GM18505 (cell line): ENCODE results near the gene ZNF462.
"Not testable (repeated sequence)": the region's sequence is repeated elsewhere in the genome, so short reads cannot be mapped to it uniquely, and the experiment has no call there.

ENCODE experiments used
- ATAC-seq: cut with Tn5 transposase; IDR thresholded peaks from one replicate; pipeline ENCODE4 v1.9.1; 2021; ENCODE audit not compliant: unreplicated experiment
- POLR2A ChIP-seq: IDR thresholded peaks from 4 replicates; pipeline ENCODE4 v1.6.1; 2011; ENCODE audit warnings: borderline replicate concordance; ENCODE audit not compliant: insufficient read depth, insufficient read length; ENCODE audit errors: extremely low read depth

Gene ZNF462

GRCh38 chr9:106886111-106887046 lies 23.4 kb downstream of the ZNF462 start:
- no peak for TF ChIP-seq POLR2A
- ATAC-seq: no peak

- no peak for TF ChIP-seq POLR2A
- ATAC-seq: no peak
These were observed 24.1 kb downstream of the ZNF462 start for GRCh38 chr9:106887066-106887465.

- no peak for TF ChIP-seq POLR2A
- no peak for ATAC-seq
These were observed 26.2 kb downstream of the ZNF462 start for GRCh38 chr9:106889061-106889590.

GRCh38 chr9:106890608-106891007 lies 27.6 kb downstream of the ZNF462 start:
- no peak for ATAC-seq
- no peak for TF ChIP-seq POLR2A

- no peak for ATAC-seq
- TF ChIP-seq POLR2A: no peak
These were observed 28.3 kb downstream of the ZNF462 start for GRCh38 chr9:106891286-106891685.

GRCh38 chr9:106892632-106893031 lies 29.7 kb downstream of the ZNF462 start:
- no peak for TF ChIP-seq POLR2A
- ATAC-seq: no peak

DNA sequence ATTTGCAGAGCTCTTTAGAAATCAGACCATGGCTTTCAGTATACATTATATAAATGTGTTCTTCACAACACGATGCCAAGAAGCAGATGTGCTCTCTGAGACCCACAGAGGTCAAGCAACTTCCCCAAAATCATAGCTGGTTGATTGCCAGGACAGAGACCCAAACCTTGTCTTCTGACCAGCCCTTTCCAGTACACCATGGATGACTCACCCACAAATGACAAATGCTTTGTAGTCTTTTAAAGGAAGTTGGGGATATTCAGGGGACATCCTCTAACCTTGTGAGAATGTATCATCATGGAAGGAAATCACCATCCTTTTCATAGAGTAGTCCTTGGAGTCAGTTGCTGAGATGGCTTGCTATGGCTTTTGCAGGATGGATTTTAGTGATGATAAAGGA lies 30.1 kb downstream of the ZNF462 start:
- no peak for ATAC-seq
- TF ChIP-seq POLR2A: no peak

- no peak for ATAC-seq
- TF ChIP-seq POLR2A: no peak
These were observed 33.7 kb downstream of the ZNF462 start for GRCh38 chr9:106896695-106897094.

- no peak for ATAC-seq
- TF ChIP-seq POLR2A: no peak
These were observed 34.3 kb downstream of the ZNF462 start for GRCh38 chr9:106897236-106897635.

DNA sequence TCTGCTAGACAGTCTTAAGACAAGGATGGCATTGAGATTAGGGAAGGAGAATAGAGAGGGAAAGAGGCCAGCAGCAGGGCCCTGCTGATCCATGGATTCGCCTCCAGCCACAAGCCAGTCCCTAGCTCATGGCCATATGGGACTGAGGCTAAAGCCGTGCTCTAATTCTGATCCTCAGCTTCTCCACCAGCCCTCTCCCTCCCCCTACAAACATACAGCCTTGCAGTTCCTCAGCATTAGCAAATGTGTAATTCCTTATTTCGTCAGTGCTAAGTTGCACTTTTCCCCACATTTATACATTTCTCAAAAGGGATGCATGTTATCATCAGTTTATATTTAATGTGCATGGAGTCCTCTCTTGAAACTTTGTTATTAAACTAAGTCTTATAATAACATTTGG lies 34.8 kb downstream of the ZNF462 start:
- no peak for ATAC-seq
- TF ChIP-seq POLR2A: no peak

DNA sequence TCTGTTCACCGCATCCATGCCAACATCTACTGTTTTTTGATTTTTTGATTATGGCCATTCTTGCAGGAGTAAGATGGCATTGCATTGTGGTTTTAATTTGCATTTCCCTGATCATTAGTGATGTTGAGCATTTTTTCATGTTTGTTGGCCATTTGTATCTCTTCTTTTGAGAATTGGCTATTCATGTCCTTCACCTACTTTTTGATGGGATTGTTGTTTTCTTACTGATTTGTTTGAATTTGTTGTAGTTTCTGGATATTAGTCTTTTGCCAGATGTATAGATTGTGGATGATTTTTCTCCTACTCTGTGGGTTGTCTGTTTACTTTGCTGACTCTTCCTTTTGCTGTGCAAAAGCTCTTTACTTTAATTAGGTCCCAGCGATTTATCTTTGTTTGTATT lies 37.6 kb downstream of the ZNF462 start:
- ATAC-seq: not testable (repeated sequence)

DNA sequence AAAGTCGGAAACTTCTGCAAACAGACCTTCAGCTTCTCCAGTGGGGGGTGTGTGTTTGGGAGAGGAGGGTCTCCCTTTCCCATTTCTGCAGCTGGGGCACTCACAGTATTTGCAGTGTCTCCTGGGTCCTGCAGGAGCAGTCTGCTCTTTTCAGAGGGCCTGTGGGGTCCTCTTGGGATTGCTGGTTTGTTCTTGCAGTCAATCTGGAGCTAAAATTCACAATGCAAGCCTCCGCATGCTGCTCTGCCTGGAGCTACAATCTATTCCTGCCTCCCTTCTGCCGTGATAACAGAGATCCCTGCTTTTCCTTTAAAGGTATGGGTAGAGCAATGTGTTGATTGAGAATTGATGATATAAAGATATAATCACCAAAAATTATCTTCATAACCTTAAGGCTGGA lies 43.2 kb downstream of the ZNF462 start:
- TF ChIP-seq POLR2A: no peak
- no peak for ATAC-seq

- no peak for ATAC-seq
- TF ChIP-seq POLR2A: no peak
These were observed 49.0 kb downstream of the ZNF462 start for GRCh38 chr9:106911951-106912350.

- TF ChIP-seq POLR2A: no peak
- no peak for ATAC-seq
These were observed 50.3 kb downstream of the ZNF462 start for GRCh38 chr9:106913276-106913675.
